GM10266 (cell line): Measurements from ENCODE around the gene HIF1A.
A peak's percentile ranks its signal among the peaks of the same experiment; 100 is the strongest.

ENCODE experiments used
- DNase-seq: peaks from one replicate; pipeline ENCODE4 v3.0.0; 2012; ENCODE audit errors: extremely low spot score
- TF ChIP-seq, protein P1 (sequence below): IDR thresholded peaks from 2 replicates; pipeline ENCODE4 v1.5.1; 2012; ENCODE audit warnings: mild to moderate bottlenecking, low read depth; ENCODE audit not compliant: control insufficient read depth, insufficient read depth; ENCODE audit errors: missing control alignments

HIF1A gene

DNA sequence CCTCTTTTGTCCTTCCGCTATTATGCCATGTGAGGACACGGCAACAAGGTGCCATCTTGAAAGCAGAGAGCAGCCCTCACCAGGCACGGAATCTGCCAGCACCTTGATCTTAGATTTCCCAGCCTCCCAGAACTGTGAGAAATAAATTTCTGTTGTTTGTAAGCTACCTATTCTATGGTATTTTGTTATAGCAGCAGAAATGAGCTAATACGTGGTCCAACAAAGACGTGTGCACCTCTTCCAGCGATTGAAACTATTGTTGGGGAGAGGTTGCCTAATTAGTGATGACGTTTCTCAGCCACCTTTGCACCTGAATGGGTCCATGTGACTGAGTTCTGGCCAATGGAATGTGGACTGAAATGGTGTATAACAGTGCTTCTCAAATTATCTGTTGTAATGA, 64.6 kb downstream of the HIF1A start:
- DNase-seq: no peak

DNA sequence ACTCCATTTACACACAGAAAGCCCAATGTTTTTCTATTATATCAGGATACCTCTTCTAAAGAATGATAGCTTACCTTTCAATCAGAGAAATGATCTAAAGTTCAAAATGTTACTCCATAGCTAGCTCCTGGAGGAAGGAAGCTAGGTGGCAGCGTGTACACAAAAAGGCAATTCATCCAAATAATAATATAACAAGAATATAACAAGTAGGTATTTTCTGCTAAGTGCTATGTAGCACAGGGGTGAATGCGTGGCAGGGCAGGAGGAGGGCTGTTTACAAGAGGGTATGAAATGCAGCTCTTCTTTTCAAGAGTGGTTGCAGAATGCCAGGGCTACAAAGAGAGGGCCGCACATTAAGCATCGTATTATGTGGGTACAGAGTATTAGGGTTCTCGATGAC, 66.2 kb downstream of the HIF1A start:
- no peak for DNase-seq
- TF ChIP-seq, protein P1, sequence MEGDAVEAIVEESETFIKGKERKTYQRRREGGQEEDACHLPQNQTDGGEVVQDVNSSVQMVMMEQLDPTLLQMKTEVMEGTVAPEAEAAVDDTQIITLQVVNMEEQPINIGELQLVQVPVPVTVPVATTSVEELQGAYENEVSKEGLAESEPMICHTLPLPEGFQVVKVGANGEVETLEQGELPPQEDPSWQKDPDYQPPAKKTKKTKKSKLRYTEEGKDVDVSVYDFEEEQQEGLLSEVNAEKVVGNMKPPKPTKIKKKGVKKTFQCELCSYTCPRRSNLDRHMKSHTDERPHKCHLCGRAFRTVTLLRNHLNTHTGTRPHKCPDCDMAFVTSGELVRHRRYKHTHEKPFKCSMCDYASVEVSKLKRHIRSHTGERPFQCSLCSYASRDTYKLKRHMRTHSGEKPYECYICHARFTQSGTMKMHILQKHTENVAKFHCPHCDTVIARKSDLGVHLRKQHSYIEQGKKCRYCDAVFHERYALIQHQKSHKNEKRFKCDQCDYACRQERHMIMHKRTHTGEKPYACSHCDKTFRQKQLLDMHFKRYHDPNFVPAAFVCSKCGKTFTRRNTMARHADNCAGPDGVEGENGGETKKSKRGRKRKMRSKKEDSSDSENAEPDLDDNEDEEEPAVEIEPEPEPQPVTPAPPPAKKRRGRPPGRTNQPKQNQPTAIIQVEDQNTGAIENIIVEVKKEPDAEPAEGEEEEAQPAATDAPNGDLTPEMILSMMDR: no peak

More for the DNA sequence above, 64.6 kb downstream of the HIF1A start:
- TF ChIP-seq, protein P1: no peak

- TF ChIP-seq, protein P1: no peak
- peak; percentile 94 for DNase-seq
Observed at GRCh38 chr14:61761959-61762786, 66.9 kb downstream of the HIF1A start, which contains the start of gene SNAPC1. TSS of gene SNAPC1 (plus strand) at chr14:61762420. CDS start at chr14:61762461, 41 bp downstream.

DNA sequence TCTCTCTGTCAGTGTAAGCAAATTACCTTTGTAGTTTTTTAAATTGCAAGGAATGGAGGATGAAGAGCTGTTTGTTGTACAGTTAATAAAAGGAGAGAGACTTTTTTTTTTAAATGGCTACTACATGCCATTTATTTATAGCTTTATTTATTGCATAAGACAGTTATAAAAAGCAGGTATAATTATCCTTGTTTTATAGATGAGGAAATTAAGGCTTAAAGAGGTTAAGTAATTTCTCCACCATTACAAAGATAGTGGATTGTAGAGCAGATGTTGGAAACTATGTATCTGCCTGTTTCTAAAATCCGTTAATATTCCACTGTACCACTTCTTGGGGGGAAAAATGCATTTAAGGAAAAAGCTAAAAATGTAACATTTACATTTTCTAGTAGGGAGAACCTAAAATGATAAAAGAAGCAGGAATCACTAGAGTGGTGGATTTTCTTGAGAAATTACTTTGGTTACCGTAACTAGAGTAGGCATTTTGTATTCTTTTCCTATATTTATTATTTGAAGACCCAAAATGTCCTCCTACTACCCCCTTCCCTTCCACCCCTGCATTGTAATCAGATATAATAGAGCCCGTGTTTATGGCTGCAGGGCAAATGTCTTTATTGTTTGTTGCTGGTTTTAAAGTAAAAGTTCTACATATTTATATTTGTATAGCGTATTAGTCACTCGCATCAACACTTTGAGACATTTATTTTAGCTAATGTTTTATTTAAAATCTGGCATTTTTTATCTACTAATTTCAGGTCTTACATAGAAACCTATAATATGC, 69.2 kb downstream of the HIF1A start:
- no peak for DNase-seq
- TF ChIP-seq, protein P1: no peak

- no peak for DNase-seq
- TF ChIP-seq, protein P1: no peak
Observed at GRCh38 chr14:61765225-61765943, 70.1 kb downstream of the HIF1A start.

DNA sequence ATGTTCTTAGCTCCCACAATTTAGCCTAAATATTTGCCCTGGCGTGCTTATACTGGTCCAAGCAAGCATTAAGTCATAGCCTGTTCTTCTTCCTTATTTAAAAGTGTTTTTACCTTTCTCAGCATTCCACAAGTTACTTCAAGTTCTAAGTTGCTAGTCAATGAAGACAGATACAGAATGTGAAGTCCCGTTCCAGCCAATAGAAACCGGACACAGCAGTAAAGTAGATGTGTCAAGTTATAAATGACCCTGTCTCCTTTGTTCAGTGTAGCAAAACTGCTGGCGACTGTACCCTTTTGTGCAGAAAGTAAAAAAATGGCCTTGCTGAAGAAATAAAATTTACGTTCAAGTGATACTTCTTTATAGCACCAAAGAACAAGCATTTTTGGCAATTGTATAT, 70.8 kb downstream of the HIF1A start:
- TF ChIP-seq, protein P1: no peak
- DNase-seq: no peak
